Activated naive CD4-positive, alpha-beta T cell treated with anti-CD3 and anti-CD28 coated beads for 36 hours (primary cell): Measurements from ENCODE around the gene CNR2. TPM values are rescaled to one million over a fixed set of nuclear protein-coding genes. Genes with fewer than 3 reads are reported as not detected.
A peak's percentile ranks its signal among the peaks of the same experiment; 100 is the strongest.

ENCODE experiments used
- CTCF ChIA-PET: fragments of 350-600 bp; sonication (Branson Sonifier 250); formaldehyde crosslinking; loops from one replicate; lab custom pipeline; 2021; ENCODE audit warnings: antibody characterized with exemption; lab: Charles Lee
- DNase-seq: peaks from one replicate; pipeline ENCODE4 v3.0.0-alpha.2; 2020
- H3K27ac Mint-ChIP-seq: one replicate; pipeline ENCODE4 v1.8.0; 2021; ENCODE audit warnings: mild to moderate bottlenecking, mixed read lengths
- H3K27me3 Mint-ChIP-seq: one replicate; pipeline ENCODE4 v1.8.0; 2021; ENCODE audit warnings: low read depth, mixed read lengths
- H3K36me3 Mint-ChIP-seq: one replicate; pipeline ENCODE4 v1.8.0; 2021; ENCODE audit warnings: low read depth, mixed read lengths
- H3K4me1 Mint-ChIP-seq: one replicate; pipeline ENCODE4 v1.8.0; 2021; ENCODE audit warnings: low read depth, mixed read lengths
- H3K4me3 Mint-ChIP-seq: one replicate; pipeline ENCODE4 v1.8.0; 2021; ENCODE audit warnings: mild to moderate bottlenecking, moderate library complexity, mixed read lengths
- H3K9me3 Mint-ChIP-seq: one replicate; pipeline ENCODE4 v1.8.0; 2021; ENCODE audit warnings: mixed read lengths
- intact Hi-C: fragments of 100-400 bp; cut with micrococcal nuclease; formaldehyde crosslinking; loops from one replicate; pipeline ENCODE4 v1.15.1; 2023
- total RNA-seq, 2 experiments: library from RNA; stranded (reverse); gene quantifications; one replicate each; pipeline ENCODE4 v1.2.3, GENCODE V29; 2021

CNR2 gene
- total RNA-seq, 2 experiments from 2014 or later = not detected

GRCh38 chr1:23930861-23931490 is 17.8 kb upstream of the CNR2 start:
- CTCF ChIA-PET = interaction anchor here (1.2 to 1.4 kb wide), 2 partner anchors 120 to 121 kb away, joined by 3 to 4 read pairs; no protein-coding TSS in a partner anchor
- intact Hi-C loops = no loop called here
- no peaks in the 10 kb centered on the region for H3K36me3 Mint-ChIP-seq

GRCh38 chr1:23930270-23930669 is 17.1 kb upstream of the CNR2 start:
- Mint-ChIP-seq H3K9me3 (no peaks in the 10 kb centered on the region), H3K27ac (no peak overlapping the region), H3K4me3 (no peak overlapping the region), H3K36me3 (no peaks in the 10 kb centered on the region), H3K27me3 (no peaks in the 10 kb centered on the region), H3K4me1 (no peaks in the 10 kb centered on the region)
- intact Hi-C loops = no loop called here
- CTCF ChIA-PET = interaction anchor here (1.2 kb wide), 1 partner anchor 121 kb away, joined by 4 read pairs; no protein-coding TSS in a partner anchor
- DNase-seq = no peak

More at GRCh38 chr1:23930861-23931490, 17.8 kb upstream of the CNR2 start:
- no peaks in the 10 kb centered on the region for H3K27me3 Mint-ChIP-seq
- H3K27ac Mint-ChIP-seq = no peak overlapping the region
- no peaks in the 10 kb centered on the region for H3K9me3 Mint-ChIP-seq
- no peak overlapping the region for H3K4me3 Mint-ChIP-seq
- no peak for DNase-seq
- H3K4me1 Mint-ChIP-seq = no peaks in the 10 kb centered on the region

- Mint-ChIP-seq H3K4me3 (no peak overlapping the region), H3K36me3 (no peaks in the 10 kb centered on the region), H3K27ac (no peak overlapping the region), H3K9me3 (no peaks in the 10 kb centered on the region), H3K27me3 (no peaks in the 10 kb centered on the region), H3K4me1 (no peaks in the 10 kb centered on the region)
- intact Hi-C loops = no loop called here
- CTCF ChIA-PET = interaction anchor here (0.6 to 0.8 kb wide), 2 partner anchors 65 to 238 kb away, joined by 3 read pairs; no protein-coding TSS in a partner anchor
- no peak for DNase-seq
These were observed 15.6 kb upstream of the CNR2 start for GRCh38 chr1:23928789-23929188.

- H3K9me3 Mint-ChIP-seq = no peaks in the 10 kb centered on the region
- no peak overlapping the region for H3K4me3 Mint-ChIP-seq
- CTCF ChIA-PET = no interaction called here
- H3K36me3 Mint-ChIP-seq = no peaks in the 10 kb centered on the region
- intact Hi-C loops = no loop called here
- no peaks in the 10 kb centered on the region for H3K4me1 Mint-ChIP-seq
- DNase-seq = no peak
- H3K27me3 Mint-ChIP-seq = no peaks in the 10 kb centered on the region
- H3K27ac Mint-ChIP-seq = no peak overlapping the region
These were observed 13.9 kb upstream of the CNR2 start for GRCh38 chr1:23927097-23927496.

GRCh38 chr1:23925279-23925678 is 12.1 kb upstream of the CNR2 start:
- CTCF ChIA-PET = no interaction called here
- H3K27ac Mint-ChIP-seq = no peak overlapping the region

GRCh38 chr1:23924601-23925000 is 11.4 kb upstream of the CNR2 start:
- H3K9me3 Mint-ChIP-seq = no peaks in the 10 kb centered on the region
- H3K4me1 Mint-ChIP-seq = peaks cover 2% of the 10 kb centered on the region
- no peak overlapping the region for H3K4me3 Mint-ChIP-seq
- H3K27me3 Mint-ChIP-seq = no peaks in the 10 kb centered on the region
- CTCF ChIA-PET = no interaction called here
- no peak overlapping the region for H3K27ac Mint-ChIP-seq
- intact Hi-C loops = no loop called here
- H3K36me3 Mint-ChIP-seq = no peaks in the 10 kb centered on the region
- DNase-seq = no peak

More at GRCh38 chr1:23925279-23925678, 12.1 kb upstream of the CNR2 start:
- intact Hi-C loops = no loop called here
- no peaks in the 10 kb centered on the region for H3K4me1 Mint-ChIP-seq
- no peaks in the 10 kb centered on the region for H3K9me3 Mint-ChIP-seq
- no peak for DNase-seq
- no peaks in the 10 kb centered on the region for H3K36me3 Mint-ChIP-seq
- no peak overlapping the region for H3K4me3 Mint-ChIP-seq
- no peaks in the 10 kb centered on the region for H3K27me3 Mint-ChIP-seq

- Mint-ChIP-seq H3K4me1 (peaks cover 2% of the 10 kb centered on the region), H3K4me3 (no peak overlapping the region), H3K27ac (no peak overlapping the region), H3K36me3 (no peaks in the 10 kb centered on the region), H3K27me3 (no peaks in the 10 kb centered on the region), H3K9me3 (no peaks in the 10 kb centered on the region)
- intact Hi-C loops = no loop called here
- CTCF ChIA-PET = interaction anchor here (0.7 kb wide), 1 partner anchor 203 kb away, joined by 3 read pairs; no protein-coding TSS in a partner anchor
- DNase-seq = no peak
These were observed 10.7 kb upstream of the CNR2 start for GRCh38 chr1:23923592-23924499.

GRCh38 chr1:23922321-23922943 is 9.3 kb upstream of the CNR2 start:
- Mint-ChIP-seq H3K4me1 (peaks cover 2% of the 10 kb centered on the region), H3K36me3 (no peaks in the 10 kb centered on the region), H3K27ac (no peak overlapping the region), H3K4me3 (no peak overlapping the region), H3K27me3 (no peaks in the 10 kb centered on the region), H3K9me3 (no peaks in the 10 kb centered on the region)
- DNase-seq = no peak
- intact Hi-C loops = no loop called here
- CTCF ChIA-PET = no interaction called here

- Mint-ChIP-seq H3K4me1 (peaks cover 19% of the 10 kb centered on the region), H3K9me3 (no peaks in the 10 kb centered on the region), H3K27me3 (no peaks in the 10 kb centered on the region), H3K27ac (no peak overlapping the region), H3K36me3 (no peaks in the 10 kb centered on the region), H3K4me3 (no peak overlapping the region)
- CTCF ChIA-PET = interaction anchor here (0.6 to 2.6 kb wide), 19 partner anchors 9 to 267 kb away, joined by 3 to 31 read pairs (median 4); partner anchors contain the start of gene PITHD1
- intact Hi-C loops = loop anchor here (1.0 to 2.0 kb wide), 3 partner anchors 48 to 144 kb away; partner anchors contain the start of gene FUCA1
- DNase-seq = peak; percentile 76
These were observed 3.3 kb upstream of the CNR2 start for GRCh38 chr1:23916209-23917131.

- Mint-ChIP-seq H3K27ac (no peak overlapping the region), H3K9me3 (no peaks in the 10 kb centered on the region), H3K4me3 (no peak overlapping the region), H3K27me3 (no peaks in the 10 kb centered on the region), H3K4me1 (peaks cover 28% of the 10 kb centered on the region), H3K36me3 (no peaks in the 10 kb centered on the region)
- DNase-seq = no peak
- intact Hi-C loops = no loop called here
- CTCF ChIA-PET = interaction anchor here (0.7 to 2.6 kb wide), 5 partner anchors 105 to 145 kb away, joined by 3 to 31 read pairs (median 7); no protein-coding TSS in a partner anchor
These were observed 2.3 kb upstream of the CNR2 start for GRCh38 chr1:23915466-23915865.

- no peaks in the 10 kb centered on the region for H3K36me3 Mint-ChIP-seq
- CTCF ChIA-PET = interaction anchor here (1.0 to 2.6 kb wide), 2 partner anchors 105 to 143 kb away, joined by 4 to 31 read pairs; no protein-coding TSS in a partner anchor
- intact Hi-C loops = no loop called here
These were observed 1.8 kb upstream of the CNR2 start for GRCh38 chr1:23914921-23915320.

More at GRCh38 chr1:23914921-23915320, 1.8 kb upstream of the CNR2 start:
- Mint-ChIP-seq H3K27ac (no peak overlapping the region), H3K27me3 (no peaks in the 10 kb centered on the region), H3K4me1 (peaks cover 31% of the 10 kb centered on the region), H3K9me3 (no peaks in the 10 kb centered on the region), H3K4me3 (no peak overlapping the region)
- no peak for DNase-seq
